ENCODE data around the gene FHL1.

The FHL1 gene

DNA sequence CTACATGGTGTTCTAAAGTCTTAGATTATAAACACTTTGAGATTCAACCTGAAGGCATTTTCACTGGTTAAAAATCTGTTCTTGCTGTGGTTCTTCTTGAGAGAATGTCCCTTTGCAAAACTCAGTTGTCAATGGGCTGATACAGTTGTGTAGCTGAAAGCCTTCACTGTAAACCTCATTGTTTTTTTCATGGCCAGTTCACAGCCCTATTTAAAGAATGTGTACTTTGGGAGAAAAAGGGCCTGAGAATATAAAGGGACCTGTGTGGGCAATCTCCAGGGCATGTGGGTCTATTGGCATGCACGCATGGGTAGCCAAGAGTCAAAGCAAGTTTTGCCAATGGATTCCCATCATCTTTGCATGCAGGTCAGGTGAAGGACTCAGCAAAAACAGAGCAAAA lies 111.6 kb downstream of the FHL1 start:
- DNase-seq (ENCODE audit: low read depth) = no peak

DNA sequence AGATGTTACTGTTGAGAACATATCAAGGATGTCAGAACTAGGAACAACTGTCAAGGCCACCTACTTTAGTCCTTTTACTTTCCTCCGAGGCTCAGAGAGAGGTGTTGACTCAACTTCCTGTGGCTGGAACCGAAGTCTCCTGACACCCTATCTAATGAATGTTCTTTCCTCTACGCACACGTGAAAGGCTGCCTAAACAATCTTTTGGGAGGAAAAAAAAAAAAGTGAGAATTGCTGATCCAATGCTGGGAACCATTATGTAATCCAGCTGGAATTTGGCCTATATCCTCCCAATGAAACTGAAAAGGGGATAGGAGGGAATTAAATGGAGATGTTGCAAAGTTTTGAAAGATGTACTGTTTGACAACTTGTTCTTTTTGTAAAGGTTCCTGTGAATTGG lies 112.2 kb downstream of the FHL1 start:
- DNase-seq (ENCODE audit: low read depth) = peak; percentile 75

DNA sequence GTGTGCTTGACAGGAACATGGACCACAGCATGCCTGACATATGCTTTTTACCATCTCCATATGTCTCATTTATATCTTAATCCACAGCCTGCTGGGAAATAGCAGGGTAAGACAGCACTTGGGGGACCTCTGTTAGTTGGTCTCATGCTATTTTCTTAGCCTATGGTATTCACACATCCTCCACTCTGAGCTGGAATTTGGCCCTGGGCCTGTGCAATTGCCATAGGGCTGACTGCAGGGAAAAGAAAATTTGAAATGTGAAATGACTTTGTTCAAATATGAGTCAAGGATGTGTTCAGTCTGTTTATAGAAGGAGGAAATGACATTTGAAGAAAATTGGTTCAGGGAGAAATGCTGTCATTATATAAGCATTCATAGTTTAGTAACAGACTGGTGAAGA lies 113.4 kb downstream of the FHL1 start:
- DNase-seq (ENCODE audit: low read depth) = peak; percentile 88
